GM19455 (cell line): ENCODE measurements around the gene C5orf63.
A peak's percentile ranks its signal among the peaks of the same experiment; 100 is the strongest.
"Not testable (repeated sequence)": the region's sequence is repeated elsewhere in the genome, so short reads cannot be mapped to it uniquely, and the experiment has no call there.

Source experiments
- ATAC-seq: cut with Tn5 transposase; IDR thresholded peaks from one replicate; pipeline ENCODE4 v1.9.1; 2021; ENCODE audit not compliant: unreplicated experiment

Gene C5orf63

GRCh38 chr5:127038550-127038949, 34.8 kb downstream of the C5orf63 start:
- ATAC-seq, result no peak

DNA sequence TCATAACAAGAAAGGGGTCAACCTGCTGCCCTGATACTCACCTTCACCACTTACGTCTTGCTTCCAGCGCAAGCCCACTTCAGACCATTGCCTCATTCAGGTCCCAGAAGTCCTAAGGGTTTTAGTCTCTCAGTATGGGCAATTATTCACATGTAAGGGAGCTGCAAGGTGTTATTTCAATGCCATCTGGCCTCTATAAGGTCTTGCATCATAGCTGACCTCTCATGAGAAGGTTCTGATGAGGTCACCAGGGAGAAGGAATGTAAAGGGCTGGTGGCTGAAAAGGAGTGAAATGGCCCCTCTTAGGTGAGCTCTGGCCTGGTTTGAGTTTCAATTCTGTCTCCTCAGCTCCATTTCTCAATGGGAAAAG, 41.5 kb downstream of the C5orf63 start:
- no peak for ATAC-seq

- peak; percentile 14 for ATAC-seq
Observed at GRCh38 chr5:127031147-127031862, 42.0 kb downstream of the C5orf63 start.

DNA sequence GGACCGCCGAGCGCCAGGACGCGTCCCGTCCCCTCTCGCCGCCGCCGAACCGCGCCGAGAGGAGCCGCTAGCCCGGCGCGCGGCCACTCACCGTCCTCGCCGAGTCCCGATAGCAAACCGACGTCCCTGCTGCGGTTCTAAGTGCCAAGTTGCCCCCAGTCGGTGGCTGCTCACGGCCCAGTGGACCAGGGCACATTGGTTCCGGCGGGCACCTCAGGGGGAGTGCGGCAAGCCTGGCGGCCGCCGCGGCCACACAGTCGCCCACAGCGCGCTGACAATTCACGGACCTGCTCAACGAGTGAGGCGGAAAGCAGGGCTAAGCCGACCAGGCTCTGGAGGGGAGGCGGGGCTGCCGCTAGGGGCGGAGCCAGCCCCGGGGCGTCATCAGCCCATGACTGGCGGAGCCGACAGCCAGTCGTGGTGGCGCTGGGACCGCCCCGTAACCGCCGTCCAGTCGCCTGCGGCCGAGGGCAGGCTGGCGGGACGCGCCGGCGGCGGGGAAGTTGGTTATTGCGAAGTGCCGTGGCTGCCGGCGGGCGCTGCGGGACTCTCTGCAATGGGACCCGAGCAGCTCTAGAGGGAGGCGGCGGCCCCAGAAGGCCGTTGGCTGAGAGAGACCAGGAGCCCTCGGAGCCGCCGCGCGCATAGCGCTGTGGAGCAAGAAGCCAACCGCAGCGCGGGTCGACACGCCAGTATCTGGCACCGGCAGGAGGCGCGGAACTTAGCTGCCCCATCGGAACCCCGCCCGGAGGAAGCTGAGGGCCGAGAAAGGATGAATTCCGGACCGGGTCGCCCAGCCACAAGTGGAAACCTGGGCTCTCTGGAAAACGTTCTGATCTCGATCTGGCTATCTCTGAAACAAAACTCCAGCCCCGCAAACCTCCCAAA, 42.8 kb downstream of the C5orf63 start, which contains the start of gene MARCHF3:
Gene MARCHF3, minus strand, starts transcription at position 300 of the 888 bp plus-strand sequence. CDS start 112,387 bp downstream, outside the sequence.
- peak; percentile 97 for ATAC-seq

GRCh38 chr5:127029581-127030258, 43.6 kb downstream of the C5orf63 start:
- peak; percentile 24 for ATAC-seq

DNA sequence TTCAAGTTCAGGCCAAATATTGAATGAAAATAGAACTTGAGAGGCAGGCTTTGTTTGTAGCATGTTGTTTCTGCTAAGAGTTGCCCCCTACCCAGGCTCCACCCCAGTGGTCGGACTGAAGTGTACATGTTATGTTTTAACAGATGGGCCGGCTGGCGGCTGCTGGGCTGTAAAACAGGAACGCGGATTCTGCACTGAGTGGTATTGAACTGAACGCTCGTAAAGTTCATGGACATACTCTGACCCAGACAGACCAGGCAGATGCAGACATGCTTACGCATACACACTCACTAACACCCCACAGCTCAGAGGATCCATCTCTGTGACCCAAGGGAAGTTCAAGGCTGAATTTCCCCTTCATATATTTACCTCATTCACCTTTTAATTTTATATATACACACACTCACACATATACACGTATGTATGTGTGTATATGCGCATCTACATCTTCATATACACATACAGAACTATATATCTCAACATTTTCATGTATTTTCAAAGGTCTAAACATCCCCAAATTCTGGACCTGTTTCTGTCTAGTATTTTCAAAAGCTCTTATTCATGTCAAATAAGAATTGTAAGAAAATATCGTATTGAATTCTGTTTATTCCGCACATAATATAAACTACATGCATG, 44.4 kb downstream of the C5orf63 start:
- no peak for ATAC-seq

DNA sequence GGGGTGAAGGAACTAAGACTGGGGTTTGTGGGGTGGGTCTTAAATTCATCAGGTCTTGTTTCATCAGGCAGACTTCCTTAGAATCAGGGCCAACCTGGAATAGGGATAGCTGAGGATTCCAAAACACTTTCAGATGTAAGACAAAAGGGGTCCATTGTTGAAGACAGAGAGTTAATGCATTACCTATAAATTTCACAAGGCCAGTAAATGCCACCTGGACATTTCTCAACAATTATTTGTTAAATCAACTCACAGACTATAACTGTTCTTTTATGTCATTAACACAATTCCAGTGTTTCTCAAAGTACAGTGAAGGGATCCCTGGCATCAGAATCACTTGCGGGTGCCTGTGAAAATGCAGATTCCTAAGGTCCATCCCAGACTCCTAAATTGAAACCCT, 45.8 kb downstream of the C5orf63 start:
- ATAC-seq, result no peak

GRCh38 chr5:127026166-127026565, 47.1 kb downstream of the C5orf63 start:
- ATAC-seq, result no peak

- ATAC-seq, result no peak
Observed at GRCh38 chr5:127025467-127025866, 47.8 kb downstream of the C5orf63 start.

- ATAC-seq, result no peak
Observed at GRCh38 chr5:127024821-127025220, 48.5 kb downstream of the C5orf63 start.

DNA sequence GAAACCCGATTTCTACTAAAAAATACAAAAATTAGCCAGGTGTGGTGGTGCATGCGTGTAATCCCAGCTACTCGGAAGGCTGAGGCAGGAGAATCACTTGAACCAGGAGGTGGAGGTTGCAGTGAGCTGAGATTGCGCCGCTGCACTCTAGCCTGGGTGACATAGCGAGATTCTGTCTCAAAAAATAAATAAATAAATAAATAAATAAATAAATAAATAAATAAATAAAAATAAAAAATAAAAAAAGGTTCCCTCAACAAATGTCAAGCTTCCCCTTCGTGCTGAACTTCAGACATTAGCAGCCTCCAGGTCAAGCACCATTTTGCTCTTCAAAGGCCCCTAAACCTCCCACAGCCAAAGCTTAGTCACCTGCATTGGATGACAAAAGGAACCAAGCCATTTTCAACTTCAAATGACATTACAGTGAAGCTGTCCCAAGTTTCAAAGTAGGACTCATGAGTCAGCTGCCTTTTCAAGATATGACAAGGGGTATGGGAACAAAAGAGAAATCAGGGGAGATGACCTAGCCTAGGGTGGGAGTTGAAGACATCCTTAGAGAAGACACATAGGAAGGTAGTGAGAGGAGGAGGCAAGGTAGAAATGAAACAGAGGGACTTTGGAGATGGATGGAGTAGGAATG, 49.6 kb downstream of the C5orf63 start:
- ATAC-seq, result not testable (repeated sequence)

- no peak for ATAC-seq
Observed at GRCh38 chr5:127022846-127023245, 50.5 kb downstream of the C5orf63 start.

DNA sequence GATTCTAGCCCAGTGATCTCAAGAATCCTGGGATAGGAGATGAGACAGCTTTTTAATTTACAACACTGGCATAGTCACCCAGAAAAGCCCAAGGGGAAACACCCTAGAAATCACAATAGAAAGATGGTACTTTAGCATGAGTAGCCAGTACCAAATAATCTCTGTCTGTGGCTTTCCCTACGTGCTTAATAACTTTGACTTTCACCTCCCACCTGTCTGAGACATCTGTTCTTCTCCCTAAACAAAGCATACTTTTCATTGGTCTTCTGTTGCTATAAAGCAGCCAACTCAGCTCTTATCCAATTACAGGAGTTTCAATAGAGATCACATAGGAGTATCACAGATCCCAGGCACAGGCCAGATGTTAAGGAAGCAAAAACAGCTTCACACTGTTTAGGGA, 53.4 kb downstream of the C5orf63 start:
- no peak for ATAC-seq

DNA sequence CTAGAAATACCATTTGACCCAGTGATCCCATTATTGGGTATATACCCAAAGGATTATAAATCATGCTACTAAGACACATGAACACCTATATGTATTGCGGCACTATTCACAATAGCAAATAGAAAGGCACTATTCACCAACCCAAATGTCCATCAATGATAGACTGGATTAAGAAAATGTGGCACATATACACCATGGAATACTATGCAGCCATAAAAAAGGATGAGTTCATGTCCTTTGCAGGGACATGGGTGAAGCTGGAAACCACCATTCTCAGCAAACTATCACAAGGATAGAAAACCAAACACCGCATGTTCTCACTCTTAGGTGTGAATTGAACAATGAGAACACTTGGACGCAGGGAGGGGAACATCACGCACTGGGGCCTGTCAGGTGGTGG, 56.6 kb downstream of the C5orf63 start:
- ATAC-seq, result not testable (repeated sequence)

DNA sequence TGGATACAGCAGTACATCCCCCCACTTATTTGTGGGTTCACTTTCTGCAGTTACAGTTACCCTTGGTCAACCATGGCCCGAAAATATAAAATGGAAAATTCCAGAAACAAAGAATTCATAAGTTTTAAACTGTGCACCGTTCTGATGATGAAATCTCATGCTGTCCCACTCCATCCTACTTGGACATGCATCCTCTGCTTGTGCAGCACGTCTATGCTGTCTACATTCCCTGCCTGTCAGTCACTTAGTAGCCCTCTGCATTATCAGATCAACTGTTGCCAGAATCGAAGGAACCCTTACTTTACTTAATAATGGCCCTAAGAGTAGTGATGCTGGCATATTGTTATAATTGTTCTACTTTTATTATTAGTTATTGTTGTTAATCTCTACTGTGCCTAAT, 57.6 kb downstream of the C5orf63 start:
- ATAC-seq, result no peak

DNA sequence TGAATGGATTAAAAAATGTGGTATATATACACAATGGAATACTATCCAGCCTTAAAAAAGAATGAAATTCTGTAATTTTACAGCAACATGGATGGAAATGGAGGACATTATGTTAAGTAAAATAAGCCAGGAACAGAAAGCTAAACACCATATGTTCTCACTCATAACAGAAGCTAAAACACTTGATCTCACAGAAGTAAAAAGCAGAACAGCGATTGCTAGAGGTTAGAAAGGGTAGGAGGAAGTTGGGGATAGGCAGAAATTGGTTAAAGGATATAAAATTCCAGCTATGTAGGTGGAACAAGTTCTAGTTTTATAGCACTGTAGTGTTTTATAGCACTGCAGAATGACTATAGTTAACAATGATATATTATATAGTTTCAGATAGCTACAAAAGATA, 58.7 kb downstream of the C5orf63 start:
- no peak for ATAC-seq

DNA sequence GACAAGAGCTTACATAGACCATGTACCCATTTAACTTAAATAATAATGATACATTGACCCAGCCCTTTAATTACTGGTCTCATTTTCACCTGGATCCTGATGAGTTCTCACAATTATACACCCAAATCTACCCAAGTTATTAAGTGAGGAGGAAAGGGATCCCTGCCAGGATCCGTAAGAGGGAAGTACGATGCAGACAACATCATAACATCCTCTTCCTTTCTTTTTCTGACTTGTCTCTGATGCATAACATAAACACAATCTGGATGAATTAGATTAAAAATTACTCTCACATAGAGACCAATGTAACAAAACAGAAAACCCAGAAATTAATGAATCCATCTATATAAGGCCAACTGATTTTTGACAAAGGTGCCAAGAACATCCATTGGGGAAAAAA, 59.9 kb downstream of the C5orf63 start:
- ATAC-seq, result no peak

DNA sequence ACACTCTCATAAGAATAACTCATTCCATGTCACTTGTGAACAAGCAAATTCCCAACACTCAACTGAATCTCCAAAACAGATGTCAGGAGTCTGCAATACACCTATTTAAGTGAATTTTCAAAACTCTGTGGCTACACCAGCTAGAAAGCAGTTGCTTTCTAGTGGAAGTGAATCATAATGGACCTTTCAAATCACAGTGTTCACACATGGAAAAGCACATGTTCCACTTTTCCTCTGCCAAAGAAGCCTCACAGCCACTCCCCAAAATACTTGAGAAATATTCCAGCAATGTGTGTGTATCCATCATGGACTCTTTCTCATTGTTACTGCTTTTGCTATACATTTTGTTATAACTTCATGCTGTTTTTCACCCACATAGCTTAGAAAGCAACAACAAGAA, 60.4 kb downstream of the C5orf63 start:
- no peak for ATAC-seq

DNA sequence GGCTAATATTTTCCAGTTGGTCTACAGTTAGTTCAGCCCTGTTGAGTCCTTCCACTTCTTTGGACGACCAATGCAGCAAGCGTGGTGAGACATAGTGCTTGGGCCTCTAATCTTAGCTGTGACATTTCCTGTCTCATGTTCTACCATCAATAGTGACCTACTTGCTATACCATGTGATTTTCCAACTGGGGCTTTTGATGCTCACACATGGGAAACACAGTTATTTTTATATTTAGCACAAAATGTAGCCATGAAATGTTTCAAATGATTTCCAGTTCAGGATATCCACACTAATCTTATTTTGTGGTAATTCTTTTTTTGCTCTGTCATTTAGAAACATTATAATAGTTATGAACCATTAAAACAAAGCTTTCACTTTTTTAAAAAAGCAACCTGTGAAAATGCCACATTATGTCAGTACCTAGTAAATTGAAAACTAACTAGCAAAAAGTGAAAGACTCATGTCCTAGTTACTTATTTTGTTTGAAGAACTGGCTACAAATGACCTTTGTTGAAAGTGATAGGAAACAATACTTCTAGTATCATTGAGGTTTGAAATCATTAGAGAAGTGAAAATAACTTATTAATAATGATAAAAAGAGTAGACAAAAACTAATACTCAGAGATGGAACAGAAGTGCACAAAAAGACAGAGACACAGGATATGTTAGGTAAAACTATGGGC, 61.2 kb downstream of the C5orf63 start:
- ATAC-seq, result peak; percentile 85

GRCh38 chr5:127011153-127011552, 62.1 kb downstream of the C5orf63 start:
- ATAC-seq, result no peak
